GM19397 (cell line): Measurements from ENCODE around the gene EHMT1.

ENCODE experiments used
- ATAC-seq: cut with Tn5 transposase; IDR thresholded peaks from one replicate; pipeline ENCODE4 v1.9.1; 2021; ENCODE audit warnings: mild to moderate bottlenecking, moderate library complexity; ENCODE audit not compliant: unreplicated experiment

EHMT1 gene

DNA sequence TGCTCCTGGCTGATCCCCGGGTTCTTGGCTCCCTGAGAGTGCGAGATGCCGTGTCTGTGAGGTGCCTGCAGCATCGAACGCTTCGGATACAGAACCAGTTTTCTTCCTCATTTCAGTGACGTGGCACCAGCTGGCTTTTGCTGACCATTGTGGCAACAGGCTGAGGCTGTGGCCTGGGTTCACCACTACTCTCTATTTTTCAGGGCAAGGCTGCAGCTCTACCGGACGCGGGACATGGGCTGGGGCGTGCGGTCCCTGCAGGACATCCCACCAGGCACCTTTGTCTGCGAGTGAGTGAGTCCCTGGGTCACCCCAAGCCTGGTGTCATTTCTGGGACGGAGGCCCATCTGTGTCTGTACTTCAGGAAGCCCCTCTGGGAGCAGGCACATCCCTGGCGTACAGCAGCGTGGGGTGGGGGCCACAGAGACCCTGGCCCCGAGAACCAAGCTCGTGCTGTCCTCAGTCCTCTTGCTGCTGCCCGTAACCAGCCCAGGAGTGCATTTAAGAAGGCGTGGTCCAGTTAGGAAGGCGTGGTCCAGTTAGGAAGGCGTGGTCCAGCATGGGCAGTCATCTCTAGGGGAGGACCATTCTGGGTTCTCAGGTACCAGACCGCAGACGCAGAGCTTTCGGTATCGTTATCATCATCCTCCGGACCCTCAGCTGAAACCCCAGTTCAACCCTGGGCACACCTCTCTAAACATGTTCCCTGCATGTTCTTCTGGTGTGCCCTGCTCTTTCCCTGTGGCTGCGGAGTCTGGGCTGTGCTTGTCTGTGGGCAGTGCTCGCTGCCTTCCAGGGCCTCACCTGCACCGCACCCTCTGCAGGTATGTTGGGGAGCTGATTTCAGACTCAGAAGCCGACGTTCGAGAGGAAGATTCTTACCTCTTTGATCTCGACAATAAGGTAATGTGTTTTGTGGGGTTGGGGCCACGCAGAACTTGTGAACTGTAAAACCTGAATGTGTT is 198.7 kb downstream of the EHMT1 start:
- ATAC-seq = no peak

DNA sequence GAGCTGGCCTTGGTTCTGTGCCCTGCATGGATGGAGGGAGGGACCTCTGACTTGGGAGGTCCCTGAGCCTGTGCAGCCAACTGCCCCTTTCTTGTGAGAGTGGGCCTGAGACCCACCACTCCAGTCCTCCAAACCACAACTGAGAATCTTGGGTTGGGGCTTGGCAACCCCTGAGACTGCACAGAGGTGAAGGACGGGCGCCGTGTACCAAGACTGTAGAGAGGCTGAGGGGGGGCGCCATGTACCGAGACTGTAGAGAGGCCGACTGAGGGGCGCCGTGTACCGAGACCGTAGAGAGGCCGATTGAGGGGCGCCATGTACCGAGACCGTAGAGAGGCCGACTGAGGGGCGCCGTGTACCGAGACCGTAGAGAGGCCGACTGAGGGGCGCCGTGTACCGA is 199.5 kb downstream of the EHMT1 start:
- ATAC-seq = no peak

DNA sequence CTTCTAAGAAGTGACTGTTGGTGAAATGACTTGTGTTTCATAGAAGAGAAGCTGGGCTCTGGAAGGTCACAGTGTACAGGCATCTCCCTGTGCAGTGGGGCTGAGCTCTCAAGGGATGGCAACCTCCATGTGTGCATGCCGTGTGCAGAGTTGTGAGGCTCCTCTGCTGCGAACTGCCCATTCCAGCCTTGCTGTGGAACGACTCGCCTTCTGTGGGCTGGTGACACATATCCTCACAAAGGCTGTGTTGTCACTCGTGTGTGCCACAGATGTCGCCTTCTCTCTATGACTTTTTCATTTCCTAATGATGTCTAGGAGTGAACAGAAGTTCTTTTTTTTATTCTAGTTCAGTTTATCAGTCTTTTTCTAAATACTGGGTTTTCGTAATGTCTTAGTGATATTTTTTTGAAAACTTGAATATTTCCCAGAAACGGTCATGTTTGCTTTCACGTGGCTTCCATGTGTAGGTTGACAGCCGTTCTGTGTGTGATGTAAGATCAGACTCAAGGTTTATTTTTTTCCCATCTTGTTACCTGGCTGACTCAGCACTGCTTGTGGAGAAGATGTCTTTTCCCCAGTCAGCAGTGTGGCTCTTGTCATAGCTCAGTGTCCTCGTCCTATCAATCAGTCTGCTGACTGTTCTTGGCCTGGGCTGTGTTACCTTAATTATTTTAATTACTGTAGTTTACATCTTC is 201.5 kb downstream of the EHMT1 start:
- no peak for ATAC-seq

DNA sequence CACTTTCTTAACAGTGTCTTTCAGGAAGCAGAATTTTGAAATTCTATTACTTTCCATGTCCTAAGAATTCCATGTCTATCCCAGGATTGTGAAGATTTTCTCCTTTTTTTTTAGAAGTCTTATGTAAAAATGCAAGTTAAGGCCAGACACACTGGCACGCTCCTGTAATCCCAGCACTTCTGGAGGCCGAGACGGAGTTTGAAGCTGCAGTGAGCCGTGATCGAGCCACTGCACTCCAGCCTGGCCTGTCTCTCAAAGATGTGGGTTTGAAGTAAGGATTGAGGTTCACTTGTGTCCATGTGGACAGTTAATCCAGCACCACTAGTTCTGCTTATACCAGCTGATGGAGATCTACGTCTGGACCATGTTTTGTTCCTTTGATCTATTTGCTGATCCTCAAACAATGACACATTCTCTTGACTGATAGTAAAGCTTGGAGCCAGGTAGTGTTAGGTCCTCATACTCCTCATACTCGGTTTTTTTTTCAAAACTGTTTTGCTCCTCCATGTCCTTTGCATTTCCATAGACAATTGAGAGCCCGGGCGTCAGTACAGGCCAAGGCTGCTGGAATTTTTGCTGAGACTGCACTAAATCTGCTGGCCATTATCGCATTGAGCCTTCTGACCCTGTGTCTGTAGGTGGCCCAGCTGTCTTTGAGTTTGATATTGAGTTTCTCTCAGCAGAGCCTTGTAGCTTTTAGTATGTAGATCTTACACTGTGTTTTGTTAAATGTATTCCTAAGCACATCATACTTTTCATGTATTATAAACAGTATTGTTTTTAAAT is 205.4 kb downstream of the EHMT1 start:
- no peak for ATAC-seq

DNA sequence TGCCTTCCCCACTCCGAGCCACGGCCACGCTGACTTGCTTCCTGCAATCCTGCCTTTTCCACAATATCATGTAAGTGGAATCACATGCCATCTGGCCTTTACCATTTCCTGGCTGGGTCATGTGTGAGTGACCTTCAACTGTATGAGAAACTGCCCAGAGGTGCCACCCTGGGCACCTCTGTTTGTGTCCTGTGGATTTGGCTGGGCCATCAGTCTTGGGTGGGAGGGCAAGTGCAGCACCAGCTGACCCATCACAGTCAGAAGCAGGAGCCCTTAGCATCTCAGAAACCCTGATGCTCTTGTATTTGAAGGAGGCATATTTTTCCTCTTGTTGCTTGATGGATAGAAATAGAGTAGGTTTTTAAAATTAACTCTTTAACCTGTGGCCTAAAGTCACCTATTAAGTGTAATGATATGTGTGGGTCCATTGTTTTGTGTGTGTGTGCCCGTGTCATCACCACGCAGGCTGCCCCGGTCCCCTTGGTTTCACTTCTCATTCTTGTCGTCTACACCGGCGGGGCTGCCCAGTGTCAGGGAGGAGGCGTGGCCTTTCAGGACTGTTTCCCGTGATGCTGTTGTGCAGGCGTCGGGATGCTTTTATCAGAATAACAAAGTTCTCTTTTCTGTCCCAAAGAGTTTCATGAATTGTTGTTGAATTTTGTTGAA is 206.7 kb downstream of the EHMT1 start:
- ATAC-seq = no peak

DNA sequence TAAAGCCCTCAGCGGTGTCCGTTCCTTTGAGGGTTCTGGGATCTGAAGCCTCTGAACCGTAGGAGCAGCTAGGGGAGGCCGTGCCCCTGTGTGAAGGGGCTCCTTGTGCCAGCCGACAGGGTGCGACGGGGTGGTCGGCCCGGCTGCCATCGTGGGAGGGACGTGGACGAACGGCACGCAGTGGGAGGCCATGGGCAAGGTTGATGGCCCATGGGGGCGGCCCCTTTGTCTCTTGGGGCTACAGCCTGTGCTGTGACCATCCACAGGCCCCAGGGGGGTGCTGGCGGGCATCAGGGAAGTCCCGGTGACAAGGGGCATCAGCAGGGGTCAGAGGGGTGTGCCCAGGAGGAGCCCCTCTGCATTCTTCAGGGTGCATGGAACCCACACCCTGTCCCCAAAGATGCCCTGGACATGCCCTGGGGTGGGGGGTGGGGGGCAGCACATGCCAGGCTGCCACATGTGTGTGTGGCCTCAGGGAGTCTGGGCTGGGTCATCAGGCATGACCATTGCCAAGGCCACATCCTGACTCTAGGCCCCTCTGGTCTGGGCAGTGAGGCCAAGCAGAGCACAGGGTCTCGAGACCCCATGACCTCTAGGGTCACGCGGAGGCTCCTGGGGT is 209.2 kb downstream of the EHMT1 start:
- no peak for ATAC-seq

DNA sequence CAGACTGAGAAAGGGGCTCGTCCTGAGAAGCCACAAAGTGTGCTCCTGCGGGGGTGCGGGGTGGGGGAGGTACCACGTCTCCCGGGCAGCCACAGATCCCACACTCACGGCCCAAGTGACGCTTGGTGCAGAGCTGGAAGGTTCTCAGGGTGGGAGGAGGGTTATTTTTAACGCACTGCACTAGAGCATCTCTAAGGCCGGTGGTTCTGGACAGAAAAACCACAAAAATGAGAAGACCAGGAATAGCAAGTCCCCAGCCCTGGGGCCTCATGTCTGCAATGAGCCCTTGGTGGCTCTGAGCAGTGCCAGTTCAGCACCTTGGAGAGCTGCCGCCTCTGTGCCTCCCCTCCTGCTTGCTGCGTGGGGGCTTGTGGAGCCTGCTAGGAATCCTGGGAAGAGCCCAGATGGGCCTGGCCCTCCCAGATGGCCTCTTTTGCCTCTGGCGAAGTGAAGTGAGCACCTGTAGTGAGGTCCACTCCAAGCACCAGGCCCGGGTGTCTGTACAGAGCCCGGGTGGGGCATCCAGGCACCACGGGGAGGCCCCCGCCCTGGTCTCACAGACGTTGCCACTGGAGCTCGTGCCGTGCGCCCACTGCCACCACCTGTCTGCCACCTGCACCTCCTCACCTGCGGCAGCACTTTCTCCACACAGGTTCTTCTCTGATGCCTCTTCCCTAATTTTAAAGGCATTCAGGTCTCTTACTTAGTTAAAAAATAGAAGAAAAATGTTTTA is 209.9 kb downstream of the EHMT1 start:
- no peak for ATAC-seq

DNA sequence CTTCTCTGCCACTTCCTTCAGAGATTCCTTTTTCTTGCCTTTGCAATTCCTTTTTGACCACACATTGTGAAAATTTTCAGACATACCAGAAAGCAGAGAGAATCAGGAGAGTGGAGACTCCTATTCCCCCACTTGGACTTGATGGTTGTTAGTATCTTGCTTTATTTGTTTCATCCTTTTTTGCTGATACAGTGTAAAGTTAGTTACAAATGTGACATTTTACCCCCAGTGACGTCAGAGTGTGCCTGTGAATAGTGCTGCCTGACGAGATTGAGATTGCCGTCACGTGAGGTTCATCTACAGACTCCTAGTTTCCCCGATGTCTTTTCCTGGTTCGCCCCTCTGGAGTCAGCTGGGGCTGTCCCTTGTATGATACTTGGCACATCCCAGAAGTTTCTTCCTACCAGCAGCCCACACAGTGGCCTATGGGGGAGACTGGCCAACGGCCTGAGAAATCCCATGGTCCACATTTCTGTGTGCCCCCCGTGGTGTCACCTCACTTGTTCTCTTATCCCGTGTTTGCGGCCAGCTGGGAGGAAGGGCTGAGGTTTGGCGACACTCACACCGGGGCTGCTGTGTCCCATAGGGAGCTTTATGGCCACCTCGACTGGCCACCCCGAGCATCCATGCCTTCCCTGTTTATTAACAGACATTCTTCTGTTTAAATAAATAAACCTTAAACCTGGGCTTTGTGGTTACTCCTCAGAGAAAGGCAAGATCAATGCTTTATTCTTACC is 210.6 kb downstream of the EHMT1 start:
- ATAC-seq = no peak

DNA sequence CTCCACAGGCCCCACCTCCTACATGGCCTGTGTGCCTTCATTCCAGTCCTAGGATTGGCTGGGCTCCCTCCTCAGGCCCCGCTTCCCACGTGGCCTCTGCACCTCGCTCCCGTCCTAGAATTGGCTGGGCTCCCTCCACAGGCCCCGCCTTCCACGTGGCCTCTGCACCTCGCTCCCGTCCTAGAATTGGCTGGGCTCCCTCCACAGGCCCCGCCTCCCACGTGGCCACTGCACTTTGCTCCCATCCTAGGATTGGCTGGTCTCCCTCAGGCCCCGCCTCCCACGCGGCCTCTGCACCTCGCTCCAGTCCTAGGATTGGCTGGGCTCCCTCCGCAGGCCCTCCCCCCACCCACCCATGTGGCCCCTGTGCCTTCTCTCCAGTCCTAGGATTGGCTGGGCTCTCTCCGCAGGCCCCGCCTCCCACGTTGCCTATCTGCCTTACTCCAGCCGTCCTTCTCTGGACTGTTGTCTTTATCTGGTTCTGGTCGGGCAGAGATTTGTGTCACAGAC is 213.4 kb downstream of the EHMT1 start:
- no peak for ATAC-seq

DNA sequence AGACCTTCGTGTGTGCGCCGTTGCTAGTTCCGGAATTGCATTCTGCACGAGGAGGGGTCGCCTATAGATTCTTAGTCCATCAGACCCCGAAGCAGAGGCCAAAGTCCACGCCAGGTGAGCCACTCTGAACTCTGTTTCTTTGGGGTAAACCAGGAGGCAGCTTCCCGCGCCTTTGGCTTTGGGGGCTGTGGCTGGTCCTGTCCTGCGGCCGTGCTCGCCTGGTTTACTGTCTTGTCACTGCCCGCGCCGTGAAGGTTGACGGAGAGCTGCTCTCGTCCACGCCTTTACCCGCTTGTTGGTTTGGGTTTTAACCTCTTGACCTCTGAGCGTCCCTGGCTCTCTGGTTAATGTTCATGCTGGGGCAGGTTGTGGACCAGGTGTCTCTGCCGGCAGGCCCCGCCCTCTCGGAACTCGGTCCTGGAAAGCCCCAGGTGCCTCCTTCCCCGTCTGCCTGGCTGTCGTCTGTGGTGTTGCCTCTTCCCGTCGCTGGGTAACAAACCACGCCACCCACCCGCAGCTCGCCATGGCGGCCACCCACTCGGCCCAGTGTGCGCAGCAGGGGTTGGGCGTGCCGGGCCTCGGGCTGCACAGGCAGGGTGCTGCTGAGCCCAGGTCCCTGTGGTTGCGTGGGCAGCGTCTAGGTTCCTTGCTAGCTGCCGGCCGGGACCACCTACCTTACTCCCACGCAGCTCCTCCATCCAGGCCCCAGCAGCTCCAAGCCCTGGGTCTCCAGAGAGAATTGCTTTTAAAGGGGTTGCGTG is 214.2 kb downstream of the EHMT1 start:
- no peak for ATAC-seq

DNA sequence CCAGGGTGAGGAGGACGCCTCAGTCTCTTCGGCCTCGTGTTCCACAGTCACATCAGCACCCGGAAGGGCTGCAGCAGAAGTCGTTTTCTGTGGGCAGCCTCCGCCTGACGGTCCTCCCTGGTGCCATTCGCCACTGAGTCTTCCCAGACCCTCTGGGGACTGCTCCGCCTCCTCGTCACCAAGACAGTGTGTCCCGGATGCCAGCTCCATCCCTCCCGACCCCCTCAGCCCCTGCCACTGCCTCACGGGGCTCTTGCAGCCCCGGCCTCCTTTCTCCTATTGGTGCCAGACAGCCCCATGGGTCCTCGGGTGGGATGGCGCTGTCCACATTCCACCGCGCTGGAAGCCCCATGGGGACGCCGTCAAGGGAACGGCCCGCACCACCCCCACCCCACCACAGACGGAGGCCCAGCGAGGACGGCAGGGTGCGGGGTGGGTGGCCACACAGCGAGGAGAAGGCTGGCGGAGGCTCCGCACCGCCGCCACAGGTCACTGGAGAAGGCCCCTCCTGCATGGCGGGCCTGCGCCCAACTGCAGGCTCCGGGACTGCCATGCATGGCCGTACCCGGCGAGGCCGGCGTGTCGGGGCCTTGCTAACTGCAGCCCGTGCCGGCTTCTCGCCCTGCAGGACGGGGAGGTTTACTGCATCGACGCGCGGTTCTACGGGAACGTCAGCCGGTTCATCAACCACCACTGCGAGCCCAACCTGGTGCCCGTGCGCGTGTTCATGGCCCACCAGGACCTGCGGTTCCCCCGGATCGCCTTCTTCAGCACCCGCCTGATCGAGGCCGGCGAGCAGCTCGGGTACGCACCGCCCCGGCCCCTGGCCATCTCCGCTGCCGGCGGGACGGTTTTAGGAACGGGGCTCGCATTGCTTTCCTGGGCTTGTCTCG is 215.2 kb downstream of the EHMT1 start:
- ATAC-seq = no peak

DNA sequence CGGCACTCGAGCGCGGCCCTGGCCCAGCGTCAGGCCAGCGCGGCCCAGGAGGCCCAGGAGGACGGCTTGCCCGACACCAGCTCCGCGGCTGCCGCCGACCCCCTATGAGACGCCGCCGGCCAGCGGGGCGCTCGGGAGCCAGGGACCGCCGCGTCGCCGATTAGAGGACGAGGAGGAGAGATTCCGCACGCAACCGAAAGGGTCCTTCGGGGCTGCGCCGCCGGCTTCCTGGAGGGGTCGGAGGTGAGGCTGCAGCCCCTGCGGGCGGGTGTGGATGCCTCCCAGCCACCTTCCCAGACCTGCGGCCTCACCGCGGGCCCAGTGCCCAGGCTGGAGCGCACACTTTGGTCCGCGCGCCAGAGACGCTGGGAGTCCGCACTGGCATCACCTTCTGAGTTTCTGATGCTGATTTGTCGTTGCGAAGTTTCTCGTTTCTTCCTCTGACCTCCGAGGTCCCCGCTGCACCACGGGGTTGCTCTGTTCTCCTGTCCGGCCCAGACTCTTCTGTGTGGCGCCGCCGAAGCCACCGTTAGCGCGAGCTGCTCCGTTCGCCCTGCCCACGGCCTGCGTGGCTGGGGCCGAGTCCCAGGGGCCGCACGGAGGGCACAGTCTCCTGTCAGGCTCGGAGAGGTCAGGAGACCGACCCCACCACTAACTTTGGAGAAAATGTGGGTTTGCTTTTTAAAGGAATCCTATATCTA is 216.2 kb downstream of the EHMT1 start:
- no peak for ATAC-seq

DNA sequence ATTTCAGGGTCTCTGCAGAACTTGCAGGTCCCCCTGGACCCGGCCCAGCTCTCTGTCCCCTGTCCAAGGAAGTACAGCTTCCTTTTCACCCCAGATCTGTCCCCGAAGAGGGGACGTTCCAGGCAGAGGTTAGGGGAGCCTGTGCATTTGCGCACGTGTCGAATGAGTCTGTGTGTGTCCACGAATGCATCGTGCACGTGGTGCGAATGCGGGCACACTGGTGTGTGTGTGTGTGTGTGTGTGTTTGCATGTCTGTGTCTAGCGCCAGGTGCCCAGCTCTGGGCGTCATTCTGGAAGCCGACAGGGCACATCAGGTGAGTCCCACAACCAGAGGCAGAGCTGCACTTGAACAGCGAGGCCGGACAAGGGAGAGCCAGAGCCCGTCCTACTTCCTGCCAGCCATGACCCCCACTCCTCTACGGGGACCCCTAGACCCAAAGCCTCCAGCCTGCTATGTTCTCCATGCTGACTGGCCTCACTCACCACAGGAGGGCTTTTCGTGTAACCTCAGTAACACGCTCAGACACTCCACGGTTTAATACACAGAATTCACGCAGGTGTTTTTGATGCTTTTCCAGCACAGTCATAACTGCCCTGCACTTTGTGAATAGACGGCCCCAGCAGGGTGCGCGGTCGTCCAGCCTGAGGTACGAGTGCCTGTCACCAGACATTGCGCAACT is 217.5 kb downstream of the EHMT1 start:
- ATAC-seq = no peak

DNA sequence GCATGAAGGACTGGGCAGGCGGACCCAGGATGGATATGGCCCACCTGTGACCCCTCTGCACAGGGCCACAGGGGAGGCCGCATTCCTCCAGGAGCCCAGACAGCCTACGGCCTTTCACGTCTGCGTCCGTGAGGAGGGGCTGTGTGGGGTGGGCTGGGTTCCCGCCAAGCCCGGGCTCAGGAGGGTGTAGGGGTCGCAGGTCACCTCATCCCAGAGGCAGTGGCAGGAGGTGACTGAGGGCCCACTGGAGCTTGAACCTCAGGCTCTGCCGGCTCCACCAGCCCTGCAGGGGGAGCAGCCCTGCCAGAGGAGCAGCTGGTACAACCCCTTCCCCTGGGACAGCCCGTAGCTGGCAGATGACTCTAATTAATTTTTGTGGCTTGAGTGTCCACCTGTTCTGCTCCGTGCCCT is 218.0 kb downstream of the EHMT1 start:
- ATAC-seq = no peak

DNA sequence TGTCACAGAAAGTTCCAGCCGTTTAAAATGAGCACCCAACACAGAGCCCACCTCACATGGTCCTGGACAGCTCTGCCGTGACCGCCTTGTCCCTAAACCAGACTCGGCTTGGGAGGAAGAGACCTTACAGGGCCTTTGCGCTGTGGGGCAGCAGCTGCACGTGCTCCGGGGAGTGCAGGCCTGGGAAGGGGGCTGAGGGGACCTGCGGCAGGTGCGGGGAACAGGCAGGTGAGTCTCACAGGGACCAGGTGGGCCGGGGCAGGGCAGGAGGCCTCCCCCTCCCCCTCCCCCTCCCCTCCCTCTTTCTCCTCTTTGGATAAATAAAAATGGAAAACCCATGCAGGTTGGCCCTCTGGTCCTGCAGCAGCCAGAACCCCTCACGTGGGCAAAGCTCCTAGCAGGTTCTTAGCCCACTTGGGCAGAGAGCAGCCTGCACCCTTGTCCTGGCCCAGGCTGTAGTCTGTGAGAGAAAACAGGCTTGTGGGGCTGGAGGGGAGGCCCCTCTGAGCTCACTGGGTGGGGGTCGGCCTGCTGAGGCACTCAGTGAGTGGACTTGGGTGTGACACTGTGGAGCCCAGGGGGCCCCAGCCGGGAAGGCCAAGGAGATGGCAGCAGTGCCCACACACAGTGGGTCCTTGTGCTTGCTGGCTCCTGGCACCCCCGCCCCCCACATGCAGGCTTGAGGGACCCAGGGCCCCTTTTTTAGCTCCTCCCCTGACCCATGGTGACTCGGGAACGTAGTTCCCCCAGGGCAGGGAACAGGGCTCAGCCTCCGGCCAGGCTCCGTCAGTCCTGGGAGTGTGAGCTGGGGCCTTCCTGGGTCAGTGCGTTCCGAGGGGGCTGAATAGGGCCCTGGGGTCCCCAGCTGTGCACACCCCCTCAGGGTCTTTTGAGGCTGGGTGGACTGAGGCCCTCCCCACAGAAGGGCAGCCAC is 218.8 kb downstream of the EHMT1 start:
- no peak for ATAC-seq
